H9 (cell line): ENCODE results near the gene PDXDC1. TPM values are rescaled to one million over a fixed set of nuclear protein-coding genes. Genes with fewer than 3 reads are reported as not detected.
A peak's percentile ranks its signal among the peaks of the same experiment; 100 is the strongest.
"Not testable (repeated sequence)": the region's sequence is repeated elsewhere in the genome, so short reads cannot be mapped to it uniquely, and the experiment has no call there.

Experiments used
- DNase-seq: peaks from one replicate; pipeline ENCODE4 v3.0.0-alpha.2; 2017
- H2AFZ ChIP-seq: one replicate; pipeline ENCODE4 v1.6.1; 2013; ENCODE audit warnings: mild to moderate bottlenecking, low read length, control low read depth, moderate library complexity
- H2AK5ac ChIP-seq: 2 replicates; pipeline ENCODE4 v1.6.1; 2013; ENCODE audit warnings: low read length, control low read depth, mixed read lengths; ENCODE audit not compliant: insufficient read length
- H2BK120ac ChIP-seq: one replicate; pipeline ENCODE4 v1.6.1; 2013; ENCODE audit warnings: low read depth, mild to moderate bottlenecking, low read length, control low read depth, inconsistent platforms; ENCODE audit not compliant: poor library complexity, severe bottlenecking
- H2BK12ac ChIP-seq: 2 replicates; pipeline ENCODE4 v1.6.1; 2013; ENCODE audit warnings: low read length, control low read depth, mixed read lengths, low read depth; ENCODE audit not compliant: insufficient read length
- H2BK15ac ChIP-seq: 2 replicates; pipeline ENCODE4 v1.6.1; 2013; ENCODE audit warnings: low read depth, low read length, control low read depth
- H2BK20ac ChIP-seq: one replicate; pipeline ENCODE4 v1.6.1; 2013; ENCODE audit warnings: low read depth, mild to moderate bottlenecking, low read length, control low read depth, inconsistent platforms; ENCODE audit not compliant: poor library complexity, severe bottlenecking
- H2BK5ac ChIP-seq: 2 replicates; pipeline ENCODE4 v1.6.1; 2013; ENCODE audit warnings: low read length, control low read depth, mixed read lengths; ENCODE audit not compliant: insufficient read length
- H3K14ac ChIP-seq: 2 replicates; pipeline ENCODE4 v1.6.1; 2013; ENCODE audit warnings: low read length, control low read depth; ENCODE audit not compliant: insufficient read depth
- H3K18ac ChIP-seq: 2 replicates; pipeline ENCODE4 v1.6.1; 2013; ENCODE audit warnings: low read depth, mild to moderate bottlenecking, mixed read lengths, low read length, control low read depth; ENCODE audit not compliant: insufficient read length
- H3K23ac ChIP-seq: 2 replicates; pipeline ENCODE4 v1.6.1; 2013; ENCODE audit warnings: low read length, control low read depth, mixed read lengths, low read depth; ENCODE audit not compliant: insufficient read length
- H3K23me2 ChIP-seq: 2 replicates; pipeline ENCODE4 v1.6.1; 2013; ENCODE audit warnings: low read depth, mild to moderate bottlenecking, mixed read lengths, low read length, control low read depth; ENCODE audit not compliant: insufficient read length, poor library complexity, severe bottlenecking
- H3K27ac ChIP-seq: 2 replicates; pipeline ENCODE4 v1.5.1; 2013; ENCODE audit warnings: low read length, control low read depth, mixed read lengths, low read depth; ENCODE audit not compliant: insufficient read length
- H3K27me3 ChIP-seq: 2 replicates; pipeline ENCODE4 v1.6.1; 2013; ENCODE audit warnings: low read length, control low read depth, inconsistent platforms; ENCODE audit not compliant: insufficient read depth
- H3K4ac ChIP-seq: 2 replicates; pipeline ENCODE4 v1.6.1; 2013; ENCODE audit warnings: low read depth, mild to moderate bottlenecking, control low read depth, inconsistent platforms, low read length, moderate library complexity
- H3K4me1 ChIP-seq: 2 replicates; pipeline ENCODE4 v1.6.1; 2013; ENCODE audit warnings: low read length, control low read depth, inconsistent platforms; ENCODE audit not compliant: insufficient read depth
- H3K4me2 ChIP-seq: 2 replicates; pipeline ENCODE4 v1.6.1; 2013; ENCODE audit warnings: low read length, control low read depth, mixed read lengths; ENCODE audit not compliant: insufficient read length, insufficient read depth
- H3K56ac ChIP-seq: 2 replicates; pipeline ENCODE4 v1.6.1; 2013; ENCODE audit warnings: low read depth, mild to moderate bottlenecking, mixed read lengths, low read length, control low read depth; ENCODE audit not compliant: insufficient read length
- H3K79me1 ChIP-seq: 2 replicates; pipeline ENCODE4 v1.6.1; 2013; ENCODE audit warnings: low read depth, mild to moderate bottlenecking, moderate library complexity, low read length, control low read depth, inconsistent platforms; ENCODE audit not compliant: insufficient read depth, poor library complexity, severe bottlenecking
- H3K79me2 ChIP-seq: 2 replicates; pipeline ENCODE4 v1.6.1; 2013; ENCODE audit warnings: low read length, control low read depth, inconsistent platforms; ENCODE audit not compliant: insufficient read depth
- H3K9ac ChIP-seq: 2 replicates; pipeline ENCODE4 v1.6.1; 2013; ENCODE audit warnings: low read length, control low read depth, mixed read lengths; ENCODE audit not compliant: insufficient read length; ENCODE audit errors: extremely low read depth
- H3K9me3 ChIP-seq: one replicate; pipeline ENCODE4 v1.6.1; 2013; ENCODE audit warnings: low read depth, low read length, inconsistent platforms; ENCODE audit not compliant: control insufficient read depth
- H3T11ph ChIP-seq: one replicate; pipeline ENCODE4 v1.6.1; 2013; ENCODE audit warnings: mild to moderate bottlenecking, low read length, control low read depth, inconsistent platforms
- H4K20me1 ChIP-seq: one replicate; pipeline ENCODE4 v1.6.1; 2013; ENCODE audit not compliant: control insufficient read depth, insufficient read length, insufficient read depth
- H4K5ac ChIP-seq: 2 replicates; pipeline ENCODE4 v1.6.1; 2013; ENCODE audit warnings: low read depth, mild to moderate bottlenecking, mixed read lengths, low read length, control low read depth; ENCODE audit not compliant: insufficient read length
- H4K8ac ChIP-seq: replicated peaks from 2 replicates; pipeline ENCODE4 v1.6.1; 2013; ENCODE audit warnings: low read length, control low read depth, mixed read lengths, low read depth; ENCODE audit not compliant: insufficient read length
- H4K91ac ChIP-seq: 2 replicates; pipeline ENCODE4 v1.6.1; 2013; ENCODE audit warnings: low read depth, mild to moderate bottlenecking, moderate library complexity, mixed read lengths, low read length, control low read depth; ENCODE audit not compliant: insufficient read length
- H3K27ac Mint-ChIP-seq, 3 experiments: 2 replicates in 2 of 3; 3 replicates in 1 of 3; pipeline ENCODE4 v1.8.0; 2020 to 2021; ENCODE audit warnings: mixed read lengths in 3 of 3, mild to moderate bottlenecking in 1 of 3, moderate library complexity in 1 of 3
- H3K27me3 Mint-ChIP-seq: 2 replicates; pipeline ENCODE4 v1.8.0; 2021; ENCODE audit warnings: low read depth, mild to moderate bottlenecking, moderate library complexity, mixed read lengths
- H3K36me3 Mint-ChIP-seq, 3 experiments: 2 replicates in 2 of 3; 3 replicates in 1 of 3; pipeline ENCODE4 v1.8.0; 2020 to 2021; ENCODE audit warnings: low read depth in 3 of 3, mixed read lengths in 3 of 3; ENCODE audit not compliant: insufficient read depth in 1 of 3
- H3K4me1 Mint-ChIP-seq, 2 experiments: 2 replicates each; pipeline ENCODE4 v1.8.0; 2020; ENCODE audit warnings: mixed read lengths in 2 of 2
- H3K4me3 Mint-ChIP-seq, 2 experiments: 2 replicates in 1 of 2; 3 replicates in 1 of 2; pipeline ENCODE4 v1.8.0; 2020 to 2021; ENCODE audit warnings: mild to moderate bottlenecking in 2 of 2, mixed read lengths in 2 of 2, moderate library complexity in 1 of 2
- H3K9me3 Mint-ChIP-seq, 2 experiments: 2 replicates in 1 of 2; 3 replicates in 1 of 2; pipeline ENCODE4 v1.8.0; 2020; ENCODE audit warnings: mild to moderate bottlenecking in 2 of 2, mixed read lengths in 2 of 2, moderate library complexity in 1 of 2
- WGBS: extraction: QIAGEN DNeasy Blood & Tissue Kit; methylation state at CpG from one replicate; pipeline ENCODE4 v1.1.7; 2013; ENCODE audit warnings: missing lambda C conversion rate, low lambda C conversion rate, mixed read lengths; ENCODE audit not compliant: insufficient read length; ENCODE audit errors: extremely low coverage; 5-methylcytosine and 5-hydroxymethylcytosine counted together
- total RNA-seq: library from RNA; stranded (reverse); gene quantifications from 2 replicates; pipeline ENCODE4 v1.2.1, GENCODE V29; 2021

Gene PDXDC1
- total RNA-seq, 1 experiment from 2014 or later = 112 TPM

DNA sequence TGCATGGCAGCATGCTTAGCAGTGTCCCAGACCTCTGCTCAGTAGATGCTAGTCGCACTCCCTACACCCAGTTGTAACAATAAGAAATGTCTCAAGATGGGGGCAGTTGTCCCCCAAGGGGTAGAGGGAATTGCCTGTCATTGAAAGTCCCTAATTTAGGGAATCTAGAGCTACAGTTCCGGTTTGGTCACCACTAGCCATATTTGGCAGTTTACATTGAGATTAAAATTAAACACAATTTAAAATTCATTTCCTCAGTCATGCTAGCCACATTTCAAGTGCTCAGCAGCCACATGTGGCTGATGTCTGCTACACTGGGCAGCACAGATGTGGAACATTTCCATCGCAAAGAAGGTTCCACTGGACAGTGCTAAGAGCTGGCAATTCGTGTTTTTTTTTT, 4.1 kb downstream of the PDXDC1 start:
- H3K4me1 ChIP-seq, H2AK5ac ChIP-seq, H2BK15ac ChIP-seq, H3K9me3 Mint-ChIP-seq, H3K18ac ChIP-seq, H4K20me1 ChIP-seq, H3T11ph ChIP-seq, H3K14ac ChIP-seq, H3K27ac ChIP-seq, H3K4me3 Mint-ChIP-seq, H2AFZ ChIP-seq, H3K56ac ChIP-seq, H2BK120ac ChIP-seq, H3K4ac ChIP-seq, H3K4me2 ChIP-seq, H3K23me2 ChIP-seq, H3K79me2 ChIP-seq, H3K27me3 Mint-ChIP-seq, H3K9me3 ChIP-seq, H2BK5ac ChIP-seq, H4K91ac ChIP-seq, H3K27me3 ChIP-seq, DNase-seq, H3K36me3 Mint-ChIP-seq, H4K8ac ChIP-seq, H4K5ac ChIP-seq, H2BK20ac ChIP-seq, H3K9ac ChIP-seq, H2BK12ac ChIP-seq, H3K23ac ChIP-seq: not testable (repeated sequence)
- WGBS = no CpG with 5 or more reads among the region's 4 CpGs
- peaks cover 11% of the 10 kb centered on the region for H3K79me1 ChIP-seq
- H3K4me1 Mint-ChIP-seq = peaks cover 18 to 20% of the 10 kb centered on the region in 2 experiments
- peak overlapping the region in 2 of 3 experiments; percentile 83 to 87; a peak in 2 of 7 replicates for H3K27ac Mint-ChIP-seq

DNA sequence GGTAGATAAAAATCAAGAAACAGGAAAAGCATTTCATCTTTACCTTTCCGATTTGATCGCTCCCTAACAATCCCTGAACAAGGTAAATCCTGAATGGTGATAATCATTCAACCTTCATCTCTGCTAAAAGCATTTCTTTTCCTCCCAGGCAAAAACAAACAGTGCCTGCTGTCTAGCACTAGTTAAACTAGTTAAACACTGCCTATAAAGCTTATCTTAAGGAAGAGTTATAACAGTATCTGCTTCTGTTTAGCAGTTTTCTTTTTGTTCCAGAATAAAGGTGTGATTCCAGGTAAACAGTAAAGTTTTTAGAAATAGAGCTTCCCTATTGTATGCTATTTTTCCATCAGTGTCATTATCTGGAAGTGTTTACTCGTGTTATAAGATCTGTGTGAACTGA, 6.4 kb downstream of the PDXDC1 start:
- not testable (repeated sequence) for H3K79me2 ChIP-seq, H2BK5ac ChIP-seq, H3K56ac ChIP-seq, H3K9ac ChIP-seq, H4K5ac ChIP-seq, DNase-seq, H3K27me3 Mint-ChIP-seq, H3K27me3 ChIP-seq, H2BK120ac ChIP-seq, H4K20me1 ChIP-seq, H3K9me3 Mint-ChIP-seq, H3K4me3 Mint-ChIP-seq, H3K14ac ChIP-seq, H2AFZ ChIP-seq, H3T11ph ChIP-seq, H3K4me2 ChIP-seq, H2AK5ac ChIP-seq, H4K8ac ChIP-seq, H3K27ac ChIP-seq, H3K4me1 ChIP-seq, H2BK15ac ChIP-seq, H3K27ac Mint-ChIP-seq, H3K18ac ChIP-seq, H3K4ac ChIP-seq, H2BK20ac ChIP-seq, H3K23me2 ChIP-seq, H4K91ac ChIP-seq, H3K9me3 ChIP-seq, H3K23ac ChIP-seq, H2BK12ac ChIP-seq
- Mint-ChIP-seq H3K4me1 (peaks cover 14 to 15% of the 10 kb centered on the region in 2 experiments), H3K36me3 (peaks cover 6 to 12% (median 10%) of the 10 kb centered on the region in 3 experiments; a peak in 5 of 7 replicates)
- H3K79me1 ChIP-seq = peaks cover 17% of the 10 kb centered on the region
- WGBS = no CpG with 5 or more reads among the region's 3 CpGs
